ENCODE measurements around the gene TRRAP.

TRRAP gene

GRCh38 chr7:99008921-99009530 lies 130.7 kb downstream of the TRRAP start:
- DNase-seq, result no peak

GRCh38 chr7:99010281-99010680 lies 131.9 kb downstream of the TRRAP start:
- no peak for DNase-seq

GRCh38 chr7:99011341-99011705 lies 133.0 kb downstream of the TRRAP start:
- no peak for DNase-seq

- DNase-seq, result no peak
Observed at GRCh38 chr7:99011706-99012404, 133.5 kb downstream of the TRRAP start.

DNA sequence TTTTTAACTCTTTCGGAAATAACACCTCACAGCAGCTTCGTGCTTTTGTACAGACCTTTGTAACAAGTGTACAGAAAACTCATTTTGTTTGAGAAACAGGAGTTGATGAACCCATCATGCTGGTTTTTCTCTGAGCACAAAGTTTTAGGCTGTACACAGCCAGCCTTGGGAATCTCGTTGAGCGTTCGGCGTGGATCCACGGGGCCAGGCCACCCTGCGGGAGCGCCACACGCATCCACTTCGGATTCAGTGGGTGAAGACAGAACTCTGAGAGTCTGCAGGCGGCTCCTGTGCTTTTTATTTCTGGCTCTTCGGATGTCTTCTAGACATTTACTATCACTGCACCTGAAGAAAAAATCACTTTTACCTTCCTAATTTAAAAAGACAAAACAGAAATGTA lies 134.4 kb downstream of the TRRAP start:
- no peak for DNase-seq

DNA sequence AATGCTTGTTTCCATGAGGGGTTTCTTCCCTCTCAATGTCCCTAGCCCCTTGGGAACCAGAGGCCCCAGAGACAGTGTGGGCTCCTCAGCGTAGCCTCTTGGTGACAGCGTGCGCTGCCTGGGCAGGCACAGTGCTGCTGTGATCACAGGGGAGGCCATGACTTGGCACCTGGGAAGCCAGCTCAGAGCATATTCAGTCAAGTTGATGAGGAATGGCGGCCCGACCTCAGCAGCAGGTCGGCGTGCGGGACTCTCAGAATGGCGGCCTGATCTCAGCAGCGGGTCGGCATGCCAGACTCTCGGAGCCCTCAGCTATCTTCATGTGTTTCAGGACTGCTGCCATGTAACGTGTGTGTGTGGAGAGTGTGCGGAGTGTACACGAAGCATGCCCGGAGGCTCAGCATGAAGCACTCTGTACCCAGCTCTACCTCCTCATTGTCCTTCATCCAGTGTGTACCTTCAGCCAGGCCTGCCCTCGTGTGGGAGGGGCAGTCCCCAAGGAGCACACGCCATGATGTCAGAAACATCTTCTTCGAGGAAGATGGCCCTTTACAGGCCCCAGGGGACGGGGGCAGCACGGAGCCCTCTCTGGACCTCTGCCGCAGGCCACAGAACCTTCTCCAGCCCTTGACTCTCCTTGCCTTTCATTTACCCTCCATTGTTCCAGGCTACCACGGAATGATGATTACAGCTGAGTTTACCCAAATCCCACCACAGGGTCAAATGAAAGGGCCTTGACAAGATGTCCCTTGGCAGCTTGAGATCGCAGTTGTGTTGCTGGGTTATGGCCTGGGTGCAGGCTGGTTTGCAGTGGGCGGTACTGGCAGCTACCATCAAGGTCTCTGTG lies 135.2 kb downstream of the TRRAP start:
- DNase-seq, result no peak

GRCh38 chr7:99014113-99014985 lies 136.0 kb downstream of the TRRAP start:
- DNase-seq, result no peak

DNA sequence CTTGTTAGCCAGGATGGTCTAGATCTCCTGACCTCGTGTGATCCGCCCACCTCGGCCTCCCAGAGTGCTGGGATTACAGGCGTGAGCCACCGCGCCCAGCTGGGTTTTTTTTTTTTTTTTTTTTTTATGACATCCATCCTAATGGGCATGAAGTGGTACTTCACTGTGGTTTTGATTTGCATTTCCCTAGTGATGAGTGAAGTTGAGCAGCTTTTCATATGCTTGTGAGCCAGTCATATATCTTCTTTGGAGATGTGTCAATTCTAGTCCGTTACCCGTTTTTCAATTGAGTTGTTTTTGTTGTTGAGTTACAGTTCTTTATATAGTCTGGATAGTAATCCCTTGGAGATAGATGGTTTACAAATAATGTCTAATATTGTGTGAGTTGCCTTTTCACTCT lies 137.9 kb downstream of the TRRAP start:
- DNase-seq, result no peak

DNA sequence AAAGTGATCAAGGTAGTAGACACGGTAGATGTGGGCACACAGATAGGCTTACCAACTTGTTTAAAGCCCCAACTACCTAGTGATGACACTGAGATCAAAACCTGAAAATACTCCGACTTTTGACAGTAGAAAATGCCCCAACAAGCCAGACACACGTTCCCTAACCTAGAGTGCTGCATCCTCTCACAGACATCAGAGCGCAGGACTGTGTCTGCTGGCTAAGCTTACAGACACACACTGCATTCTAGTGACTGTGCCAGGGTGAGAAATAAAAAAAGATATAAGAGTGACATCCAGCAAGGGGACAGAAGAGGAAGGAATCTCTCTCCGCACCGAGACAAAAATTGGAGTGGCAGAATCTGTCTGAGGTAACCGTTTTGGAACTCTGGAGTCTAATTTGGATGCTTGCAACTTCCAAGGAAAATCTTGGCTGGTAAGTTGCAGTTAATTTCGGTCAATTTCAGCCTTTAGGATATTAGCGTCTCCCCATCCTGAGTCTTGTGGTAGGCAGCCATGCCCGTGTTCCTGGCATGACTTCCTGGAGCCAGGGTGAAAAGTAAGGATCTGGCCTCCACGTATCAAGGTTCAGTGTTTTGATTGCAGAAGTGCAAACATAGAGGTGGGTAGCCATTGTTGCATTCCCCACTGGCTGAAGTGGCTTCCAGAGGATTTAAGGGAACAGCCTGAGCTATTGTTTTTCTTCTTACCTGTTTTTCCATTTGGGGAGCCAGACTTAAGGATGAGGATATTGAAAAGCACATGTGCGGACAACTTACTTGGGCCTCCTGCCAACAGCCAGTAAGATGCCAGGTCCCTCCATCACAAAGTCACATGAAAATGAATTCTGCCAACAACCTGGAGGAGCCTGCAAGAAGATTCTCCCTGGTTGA lies 141.4 kb downstream of the TRRAP start:
- no peak for DNase-seq

GRCh38 chr7:99020413-99020715 lies 142.0 kb downstream of the TRRAP start:
- no peak for DNase-seq

- no peak for DNase-seq
Observed at GRCh38 chr7:99021941-99022560, 143.7 kb downstream of the TRRAP start.

GRCh38 chr7:99024066-99024465 lies 145.7 kb downstream of the TRRAP start:
- DNase-seq, result no peak

- DNase-seq, result no peak
Observed at GRCh38 chr7:99027241-99027640, 148.9 kb downstream of the TRRAP start.

DNA sequence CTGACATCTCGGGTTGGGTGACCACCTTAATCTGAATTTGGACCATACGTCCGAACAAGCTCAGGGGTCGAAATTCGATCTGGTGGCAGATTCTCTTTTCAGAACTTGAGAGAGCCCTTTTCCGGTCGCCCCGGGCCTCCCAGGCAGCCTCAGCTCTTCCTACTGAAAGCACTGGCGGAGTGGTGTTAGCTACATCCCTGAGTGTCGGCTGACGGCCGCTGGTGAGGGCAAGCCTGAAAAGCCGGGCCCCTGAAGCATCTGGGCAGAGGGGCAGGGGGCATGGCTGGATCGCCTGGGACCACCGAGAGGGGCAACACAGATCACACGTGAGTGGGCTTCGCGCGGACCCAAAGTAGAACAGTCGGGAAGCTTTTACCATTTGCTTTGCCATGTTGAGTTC lies 149.5 kb downstream of the TRRAP start:
- no peak for DNase-seq

DNA sequence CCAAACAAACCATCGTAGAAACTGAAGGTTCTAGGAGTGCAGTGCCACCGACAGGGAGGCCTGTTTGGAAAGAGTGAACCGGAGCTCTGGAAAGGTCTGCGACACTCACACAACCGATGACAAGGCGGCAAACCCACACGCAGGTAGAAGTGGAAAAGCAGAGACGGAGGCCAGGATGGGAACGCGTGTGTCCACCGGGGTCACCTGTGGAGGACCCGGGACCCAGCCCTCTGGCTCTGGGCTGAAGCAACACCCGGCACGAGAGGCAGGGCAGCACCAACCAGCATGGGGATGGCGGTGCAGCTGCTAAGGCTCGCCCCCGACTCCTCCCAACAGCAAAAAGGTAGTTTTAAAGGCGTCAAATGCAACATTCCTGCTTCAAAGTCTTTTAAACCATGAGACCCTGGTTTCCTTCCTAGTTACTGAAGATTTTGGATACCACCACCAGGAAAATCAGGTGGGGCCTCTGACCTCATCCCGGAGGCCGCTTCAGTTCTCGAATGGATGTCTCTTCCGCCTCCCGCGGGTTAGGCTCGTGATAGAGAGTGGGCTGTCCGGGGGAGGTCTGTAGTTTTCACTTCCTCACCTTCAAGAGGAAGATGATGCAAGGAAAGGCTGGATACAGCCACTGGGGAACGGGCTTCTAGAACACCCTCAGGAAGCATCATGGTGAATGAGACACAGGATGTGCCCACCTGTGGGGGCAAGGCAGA lies 150.1 kb downstream of the TRRAP start:
- no peak for DNase-seq

DNA sequence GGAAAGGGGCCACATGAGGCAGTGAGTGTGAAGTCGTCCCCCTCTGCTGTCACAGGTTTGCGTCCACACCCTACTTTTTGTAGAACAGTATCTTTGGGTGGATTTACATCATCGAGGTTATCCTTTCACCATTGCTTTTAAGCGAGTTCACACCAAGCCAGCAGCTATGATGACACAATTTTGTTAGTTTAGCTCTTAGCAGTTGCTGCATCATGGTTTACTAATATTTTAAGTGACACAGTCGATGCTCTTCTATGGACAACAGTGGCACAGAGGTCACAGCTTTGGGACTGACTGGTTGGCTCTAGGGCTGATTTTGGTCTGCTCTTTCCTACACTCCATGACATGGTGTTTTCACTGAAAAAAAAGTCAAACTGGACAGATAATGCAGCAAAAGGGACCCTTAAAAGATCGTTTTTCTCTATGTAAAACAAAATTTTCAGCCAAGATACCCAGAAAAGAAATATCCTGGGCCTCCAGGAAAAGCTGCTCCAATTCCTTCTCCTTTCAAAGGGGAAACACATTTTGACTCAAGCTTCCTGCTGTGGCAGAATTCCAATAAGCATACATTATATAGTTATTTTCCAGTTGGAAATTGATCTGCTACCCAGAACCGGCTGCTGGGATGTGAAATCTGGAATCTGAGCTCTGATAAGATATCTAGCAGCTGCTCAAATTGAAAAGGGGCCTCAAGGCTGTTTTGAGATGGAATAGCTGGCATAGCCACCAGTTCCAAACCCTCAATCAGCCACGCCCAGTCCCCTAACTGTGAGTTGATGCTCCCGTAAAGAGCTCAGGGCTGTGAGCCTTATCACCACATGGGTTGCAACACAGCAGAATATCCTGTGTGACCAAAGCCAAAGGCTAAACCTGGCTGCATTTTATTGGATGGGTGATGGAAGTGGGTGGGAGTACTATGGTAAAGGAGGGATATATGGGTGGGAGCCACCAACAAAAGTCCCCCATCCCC lies 151.4 kb downstream of the TRRAP start:
- DNase-seq, result no peak

DNA sequence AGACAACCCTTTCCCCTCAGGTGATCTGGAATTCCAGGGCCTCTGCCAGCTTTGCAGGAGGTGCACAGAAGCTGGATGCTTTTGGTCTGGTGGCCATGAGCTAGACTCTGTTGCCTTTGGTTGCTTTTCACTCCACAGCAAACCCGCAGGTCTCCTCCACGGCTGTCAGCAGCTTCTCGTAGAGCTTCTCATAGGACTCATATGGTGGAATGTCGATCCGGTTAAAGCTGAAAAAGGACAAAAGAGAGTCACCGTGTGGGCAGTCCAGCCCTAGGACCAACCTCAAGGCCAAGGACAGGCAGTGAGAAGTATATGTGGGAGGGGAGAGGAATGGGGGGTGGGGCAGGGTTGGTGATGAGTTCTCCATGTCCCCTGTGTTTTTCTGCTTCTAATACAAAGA lies 152.1 kb downstream of the TRRAP start:
- DNase-seq, result no peak

GRCh38 chr7:99030951-99031350 lies 152.6 kb downstream of the TRRAP start:
- no peak for DNase-seq

- DNase-seq, result no peak
Observed at GRCh38 chr7:99031496-99031895, 153.2 kb downstream of the TRRAP start.

DNA sequence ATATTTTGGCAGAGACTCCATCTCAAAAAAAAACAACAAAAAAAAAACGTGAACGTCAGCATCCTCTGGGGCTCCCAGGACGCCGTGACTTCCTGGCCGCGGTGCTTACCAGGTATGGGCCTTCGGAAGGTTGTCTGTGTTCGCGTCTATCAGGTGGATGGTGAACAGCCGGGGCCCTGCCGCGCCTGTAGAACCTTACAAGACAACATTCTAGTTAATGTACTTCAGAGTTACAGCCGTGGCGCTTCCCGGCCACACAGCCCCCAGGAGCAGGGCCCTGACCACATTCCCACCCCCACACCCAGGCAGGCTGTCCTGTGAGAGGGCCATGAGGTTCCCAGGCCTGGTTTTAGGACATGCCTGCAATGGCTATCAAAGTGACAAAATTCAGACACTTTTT lies 154.6 kb downstream of the TRRAP start:
- no peak for DNase-seq

Data from hippocampal formation (tissue), 2 donors.